ENCODE data around the gene CT47B1. TPM values are rescaled to one million over a fixed set of nuclear protein-coding genes. Genes with fewer than 3 reads are reported as not detected.

Gene CT47B1
- total and polyA plus RNA-seq, 2 of the 4 experiments (the other 2 are of a cell fraction): not detected

DNA sequence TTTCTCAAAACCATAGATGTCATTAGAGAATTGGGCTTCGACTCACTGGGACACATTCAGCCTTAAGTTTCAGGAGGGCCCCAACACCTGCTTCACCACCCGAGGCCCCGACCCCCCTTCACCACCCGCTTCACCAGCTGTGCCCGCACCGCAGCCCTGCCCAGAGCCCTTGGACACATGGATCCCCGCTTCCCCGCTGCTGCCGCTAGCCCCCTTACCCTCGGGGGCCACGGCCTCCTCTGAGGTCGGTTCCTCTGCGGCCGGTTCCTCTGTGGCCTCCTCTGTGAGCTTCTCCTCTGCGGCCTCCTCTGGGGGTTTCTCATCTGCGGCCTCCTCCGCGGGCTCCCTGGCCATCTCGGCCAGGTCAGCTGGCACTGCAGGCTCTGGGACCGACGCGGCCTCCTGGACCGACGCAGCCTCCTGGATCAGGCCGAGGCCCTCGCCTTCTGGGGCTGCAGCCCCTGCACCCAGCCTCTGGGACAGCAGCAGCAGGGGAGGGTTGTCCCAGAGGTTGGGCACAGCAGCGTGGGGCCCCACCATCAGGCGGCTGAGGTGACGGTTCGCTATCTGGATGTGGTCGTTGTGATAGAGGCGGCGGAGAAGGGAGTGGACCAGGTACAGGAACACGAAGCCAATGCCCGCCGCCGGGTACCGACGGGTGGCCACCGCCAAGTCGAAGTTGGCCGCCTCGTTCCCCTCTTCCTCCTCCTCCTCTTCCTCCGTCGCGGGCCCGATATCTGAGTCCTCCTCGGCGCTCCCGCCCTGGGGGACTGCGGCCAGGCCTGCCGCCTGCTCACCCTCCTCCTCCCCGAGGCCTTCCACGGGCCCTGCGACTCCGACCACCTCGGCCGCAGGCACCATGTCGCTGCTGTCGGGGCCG lies 748 bp downstream of the CT47B1 start (continued):
- no peak for TF ChIP-seq BHLHE40 (IDR thresholded peaks at IDR 0.05; ENCODE audit: low read depth, low read length)

DNA sequence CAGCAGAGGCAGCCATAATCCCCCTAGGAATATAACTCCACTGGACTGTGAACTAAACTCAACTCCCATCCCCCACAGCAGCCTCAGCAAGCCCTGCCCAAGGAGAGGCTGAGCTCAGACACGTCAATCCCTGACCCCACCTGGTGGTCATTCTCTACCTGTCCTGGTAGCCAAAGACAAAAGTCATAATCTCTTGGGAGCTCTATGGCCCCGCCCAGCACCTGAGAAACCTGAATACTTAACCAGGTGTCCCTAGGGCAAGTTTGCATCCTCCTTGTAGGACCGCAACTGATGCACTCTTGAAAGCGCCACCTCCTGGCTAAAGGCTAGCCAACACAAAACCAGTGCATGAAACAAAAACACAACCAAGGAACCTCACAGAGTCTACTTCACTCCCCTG lies 18.4 kb downstream of the CT47B1 start:
- H3K4me3 ChIP-seq (ENCODE audit: insufficient read depth, low read depth, low read length): no peak overlapping the region
- H3K27me3 ChIP-seq (ENCODE audit: control insufficient read depth, insufficient read depth, low read length): no peaks in the 10 kb centered on the region
- H2BK5ac ChIP-seq (ENCODE audit: low read depth, low read length, poor library complexity, severe bottlenecking): no peak overlapping the region
- H3K79me1 ChIP-seq (ENCODE audit: low read depth in 1 of 2, low read length in 2 of 2): no peaks in the 10 kb centered on the region
- in situ Hi-C loops (cut with MboI; ENCODE audit: low sequenced_read_pairs) (no loop called here), dilution Hi-C loops (cut with HindIII; ENCODE audit: low sequenced_read_pairs, unreplicated experiment) (no loop called here), intact Hi-C loops (cut with micrococcal nuclease) (no loop called here)
- H3K14ac ChIP-seq (replicated peaks; ENCODE audit: low read depth, low read length): no peak overlapping the region
- ChIA-PET POLR2A (ENCODE audit: unreplicated experiment) (no interaction called here), CTCF (no interaction called here)
- no peak overlapping the region for H3K23ac ChIP-seq (ENCODE audit: low read depth, low read length)
- no peak for DNase-seq
- no peaks in the 10 kb centered on the region for H3K4me1 ChIP-seq (ENCODE audit: control insufficient read depth, insufficient read depth, low read length)
- ATAC-seq (ENCODE audit: low read depth): no peak
- H3K9me1 ChIP-seq (ENCODE audit: insufficient read depth, low read length): no peaks in the 10 kb centered on the region
- no peak overlapping the region for H4K8ac ChIP-seq (ENCODE audit: low read depth in 2 of 2, low read length in 2 of 2)
- H3K36me3 ChIP-seq (ENCODE audit: control insufficient read depth, insufficient read depth, low read length): no peaks in the 10 kb centered on the region
- WGBS, 2 experiments (ENCODE audit: extremely low coverage in 2 of 2, insufficient read length in 1 of 2): no CpG with 5 or more reads among the region's 4 CpGs
- H3K18ac ChIP-seq (ENCODE audit: low read depth, low read length): no peak overlapping the region
- no peak overlapping the region for H2AK5ac ChIP-seq (ENCODE audit: low read depth, low read length)
- no peak overlapping the region for H2AFZ ChIP-seq (replicated peaks; ENCODE audit: low read length, poor library complexity)
- no peaks in the 10 kb centered on the region for H3K9me3 ChIP-seq (ENCODE audit: control insufficient read depth, insufficient read depth, low read length)
- H3K4me2 ChIP-seq (ENCODE audit: low read depth, low read length): no peak overlapping the region
- H2BK15ac ChIP-seq (ENCODE audit: low read depth, low read length): no peak overlapping the region
- no TSS peak for BruUV-seq (replicated peaks)
- no peak overlapping the region for H2BK120ac ChIP-seq (ENCODE audit: low read depth, low read length)
- no peak overlapping the region for H3K27ac ChIP-seq (ENCODE audit: insufficient read depth, low read length)
- H4K91ac ChIP-seq (ENCODE audit: insufficient read depth, low read depth, low read length): no peak overlapping the region
- no peak overlapping the region for H3K4ac ChIP-seq (ENCODE audit: low read depth, low read length)
- H3K9ac ChIP-seq (ENCODE audit: low read depth, low read length): no peak overlapping the region
- no peak overlapping the region for H2BK20ac ChIP-seq (ENCODE audit: low read depth, low read length)
- no peak overlapping the region for H4K5ac ChIP-seq (ENCODE audit: low read depth, low read length)
- H4K20me1 ChIP-seq (ENCODE audit: insufficient read depth, low read length): no peaks in the 10 kb centered on the region
- H2AK9ac ChIP-seq (replicated peaks; ENCODE audit: low read depth, low read length, poor library complexity): no peak overlapping the region
- H3K56ac ChIP-seq (ENCODE audit: extremely low read depth, insufficient read depth, low read length): no peak overlapping the region
- TF ChIP-seq NFE2L2 (IDR thresholded peaks at IDR 0.05; ENCODE audit: low read depth, low read length): no peak
- TF ChIP-seq FOS (IDR thresholded peaks at IDR 0.05; ENCODE audit: low read depth, low read length): no peak
- no peak for TF ChIP-seq SMC3 (IDR thresholded peaks at IDR 0.05; ENCODE audit: low read depth, low read length)
- no peak for TF ChIP-seq MXI1 (IDR thresholded peaks at IDR 0.05; ENCODE audit: borderline replicate concordance, low read depth, low read length)
- no peak for TF ChIP-seq CHD1 (IDR thresholded peaks at IDR 0.05; ENCODE audit: low read depth, low read length)
- TF ChIP-seq CTCF (conservative IDR thresholded peaks at IDR 0.05; ENCODE audit: low read depth, low read length): no peak
- no peak for TF ChIP-seq ELK1 (IDR thresholded peaks at IDR 0.05; ENCODE audit: borderline replicate concordance, low read depth, low read length)
- TF ChIP-seq MAFK (IDR thresholded peaks at IDR 0.05; ENCODE audit: low read depth, low read length): no peak
- no peak for TF ChIP-seq RFX5 (IDR thresholded peaks at IDR 0.05; ENCODE audit: low read depth, low read length)
- TF ChIP-seq CEBPB (IDR thresholded peaks at IDR 0.05; ENCODE audit: low read depth, low read length): no peak
- no peak for TF ChIP-seq RCOR1 (IDR thresholded peaks at IDR 0.05; ENCODE audit: insufficient replicate concordance, low read length)
- no peak for TF ChIP-seq MAZ (IDR thresholded peaks at IDR 0.05; ENCODE audit: borderline replicate concordance, low read depth, low read length)
